HepG2 (cell line): Measurements from ENCODE around the gene FRK. TPM values are rescaled to one million over a fixed set of nuclear protein-coding genes. Genes with fewer than 3 reads are reported as not detected.

ENCODE experiments used
- ATAD3A ChIP-seq: sonication (generic); formaldehyde crosslinking; IDR thresholded peaks from 2 replicates; pipeline ENCODE4 v1.4.0; 2020; ENCODE audit warnings: missing genetic modification reagents
- CSRNP2 ChIP-seq: sonication (generic); formaldehyde crosslinking; conservative IDR thresholded peaks from 2 replicates; pipeline ENCODE4 v1.8.0; 2022; ENCODE audit warnings: low read depth, missing genetic modification reagents
- CTCF ChIP-seq: sonication (generic); formaldehyde crosslinking; IDR thresholded peaks from 2 replicates; pipeline ENCODE4 v1.5.0; 2020; ENCODE audit warnings: mild to moderate bottlenecking, missing genetic modification reagents, moderate library complexity
- GLMP ChIP-seq: sonication (generic); formaldehyde crosslinking; IDR thresholded peaks from 2 replicates; pipeline ENCODE4 v1.9.0; 2021; ENCODE audit warnings: missing genetic modification reagents, mild to moderate bottlenecking, borderline replicate concordance
- HBP1 ChIP-seq: IDR thresholded peaks from 2 replicates; pipeline ENCODE4 v1.6.1; 2016; ENCODE audit warnings: low read depth, control low read depth
- HNRNPLL ChIP-seq: fragments of 200-400 bp; formaldehyde crosslinking; IDR thresholded peaks from 2 replicates; pipeline ENCODE4 v1.6.1; 2017; ENCODE audit warnings: mild to moderate bottlenecking, low read depth, low read length; ENCODE audit not compliant: poor library complexity, severe bottlenecking
- KDM2A ChIP-seq: sonication (generic); formaldehyde crosslinking; IDR thresholded peaks from 2 replicates; pipeline ENCODE4 v1.4.0; 2020; ENCODE audit warnings: low read depth, missing genetic modification reagents, borderline replicate concordance
- KDM4B ChIP-seq: sonication (generic); formaldehyde crosslinking; IDR thresholded peaks from 2 replicates; pipeline ENCODE4 v1.4.0; 2020; ENCODE audit warnings: missing genetic modification reagents
- KDM6A ChIP-seq: IDR thresholded peaks from 2 replicates; pipeline ENCODE4 v1.6.1; 2016; ENCODE audit warnings: low read depth
- MTA1 ChIP-seq: sonication (generic); formaldehyde crosslinking; IDR thresholded peaks from 2 replicates; pipeline ENCODE4 v1.4.0; 2020; ENCODE audit warnings: missing genetic modification reagents, mild to moderate bottlenecking, borderline replicate concordance
- TCF7 ChIP-seq: sonication (generic); IDR thresholded peaks from 2 replicates; pipeline ENCODE4 v1.6.1; 2016; ENCODE audit warnings: antibody characterized with exemption, low read depth
- TOPORS ChIP-seq: sonication (generic); formaldehyde crosslinking; IDR thresholded peaks from 2 replicates; pipeline ENCODE4 v1.8.0; 2023; ENCODE audit warnings: mild to moderate bottlenecking, missing genetic modification reagents
- ZGPAT ChIP-seq: IDR thresholded peaks from 2 replicates; pipeline ENCODE4 v1.6.1; 2016; ENCODE audit warnings: mild to moderate bottlenecking
- polyA plus RNA-seq, 8 experiments: library from polyadenylated mRNA; depleted of rRNA in 3 of 8; stranded (reverse) in 7 of 8; unstranded in 1 of 8; fragments of >200 nt; fragmentation: Illumina TruSeq in 4 of 8; extraction: Trizol in 4 of 8; gene quantifications; 2 replicates each; pipeline versions ENCODE4 v1.2.1 to v1.2.3, GENCODE V29; 2011 to 2016; ENCODE audit warnings: low read depth in 4 of 8, missing spikeins in 1 of 8, mixed read lengths in 1 of 8; ENCODE audit not compliant: insufficient read depth in 1 of 8
- total RNA-seq, 5 experiments: library from RNA; depleted of rRNA; stranded (reverse); fragments of >200 nt; fragmentation: Illumina TruSeq; extraction: Trizol; gene quantifications; 2 replicates each; pipeline ENCODE4 v1.2.3, GENCODE V29; 2016; ENCODE audit warnings: low read depth in 1 of 5
- TF ChIP-seq, protein P1 (sequence below): sonication (generic); formaldehyde crosslinking; IDR thresholded peaks from 2 replicates; pipeline ENCODE4 v1.5.1; 2020; ENCODE audit warnings: missing genetic modification reagents, mild to moderate bottlenecking, borderline replicate concordance
- TF ChIP-seq, protein P2 (sequence below): sonication (generic); formaldehyde crosslinking; IDR thresholded peaks from 2 replicates; pipeline ENCODE4 v1.5.0; 2020; ENCODE audit warnings: missing genetic modification reagents

The FRK gene
- total and polyA plus RNA-seq, 2 of the 13 experiments (the other 11 are each of a cell fraction or from before 2014, with no cell fraction given): 1.3 to 2.9 TPM

GRCh38 chr6:116100419-116101301 lies 40.0 kb upstream of the FRK start, which contains the start of gene NT5DC1 (continued):
- TF ChIP-seq HBP1 (CRISPR knock-in tag) (peak; percentile 53), CSRNP2 (CRISPR knock-in tag) (no peak), MTA1 (CRISPR knock-in tag) (peak; percentile 86), TCF7 (no peak), KDM6A (CRISPR knock-in tag) (no peak), TOPORS (CRISPR knock-in tag) (peak; percentile 91; the same call in 1 of the 2 replicates), CTCF (peak; percentile 68), GLMP (CRISPR knock-in tag) (no peak), ZGPAT (CRISPR knock-in tag) (peak; percentile 94; the same call in 1 of the 2 replicates), ATAD3A (CRISPR knock-in tag) (no peak; the same call in 1 of the 2 replicates), HNRNPLL (peak; percentile 97), KDM4B (CRISPR knock-in tag) (no peak; the same call in 1 of the 2 replicates), KDM2A (peak; percentile 92)
- TF ChIP-seq, protein P1, sequence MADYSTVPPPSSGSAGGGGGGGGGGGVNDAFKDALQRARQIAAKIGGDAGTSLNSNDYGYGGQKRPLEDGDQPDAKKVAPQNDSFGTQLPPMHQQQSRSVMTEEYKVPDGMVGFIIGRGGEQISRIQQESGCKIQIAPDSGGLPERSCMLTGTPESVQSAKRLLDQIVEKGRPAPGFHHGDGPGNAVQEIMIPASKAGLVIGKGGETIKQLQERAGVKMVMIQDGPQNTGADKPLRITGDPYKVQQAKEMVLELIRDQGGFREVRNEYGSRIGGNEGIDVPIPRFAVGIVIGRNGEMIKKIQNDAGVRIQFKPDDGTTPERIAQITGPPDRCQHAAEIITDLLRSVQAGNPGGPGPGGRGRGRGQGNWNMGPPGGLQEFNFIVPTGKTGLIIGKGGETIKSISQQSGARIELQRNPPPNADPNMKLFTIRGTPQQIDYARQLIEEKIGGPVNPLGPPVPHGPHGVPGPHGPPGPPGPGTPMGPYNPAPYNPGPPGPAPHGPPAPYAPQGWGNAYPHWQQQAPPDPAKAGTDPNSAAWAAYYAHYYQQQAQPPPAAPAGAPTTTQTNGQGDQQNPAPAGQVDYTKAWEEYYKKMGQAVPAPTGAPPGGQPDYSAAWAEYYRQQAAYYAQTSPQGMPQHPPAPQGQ (CRISPR knock-in tag): no peak
- TF ChIP-seq, protein P2, sequence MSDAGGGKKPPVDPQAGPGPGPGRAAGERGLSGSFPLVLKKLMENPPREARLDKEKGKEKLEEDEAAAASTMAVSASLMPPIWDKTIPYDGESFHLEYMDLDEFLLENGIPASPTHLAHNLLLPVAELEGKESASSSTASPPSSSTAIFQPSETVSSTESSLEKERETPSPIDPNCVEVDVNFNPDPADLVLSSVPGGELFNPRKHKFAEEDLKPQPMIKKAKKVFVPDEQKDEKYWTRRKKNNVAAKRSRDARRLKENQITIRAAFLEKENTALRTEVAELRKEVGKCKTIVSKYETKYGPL (CRISPR knock-in tag): peak; percentile 93
